Gastroesophageal sphincter (tissue), 3 donors: Measurements from ENCODE around the gene FAM177B.

ENCODE experiments used
- EP300 ChIP-seq: sonication (generic); formaldehyde crosslinking; IDR thresholded peaks from one replicate; pipeline ENCODE4 v1.6.1; 2017; ENCODE audit warnings: antibody characterized with exemption, mild to moderate bottlenecking
- POLR2A ChIP-seq, 2 donors: fragments of 450-650 bp; IDR thresholded peaks; one replicate each; pipeline ENCODE4 v1.6.1; 2017; ENCODE audit warnings: antibody characterized with exemption in 2 of 2, mild to moderate bottlenecking in 2 of 2, moderate library complexity in 1 of 2
- TF ChIP-seq, protein P1 (sequence below), 4 experiments: fragments of 200-600 bp in 2 of 4; fragments of 450-650 bp in 2 of 4; sonication (generic) in 1 of 4; IDR thresholded peaks; one replicate each; pipeline ENCODE4 v1.5.1; 2017 to 2019; ENCODE audit warnings: antibody characterized with exemption in 4 of 4, mild to moderate bottlenecking in 2 of 4, moderate library complexity in 2 of 4

DNA sequence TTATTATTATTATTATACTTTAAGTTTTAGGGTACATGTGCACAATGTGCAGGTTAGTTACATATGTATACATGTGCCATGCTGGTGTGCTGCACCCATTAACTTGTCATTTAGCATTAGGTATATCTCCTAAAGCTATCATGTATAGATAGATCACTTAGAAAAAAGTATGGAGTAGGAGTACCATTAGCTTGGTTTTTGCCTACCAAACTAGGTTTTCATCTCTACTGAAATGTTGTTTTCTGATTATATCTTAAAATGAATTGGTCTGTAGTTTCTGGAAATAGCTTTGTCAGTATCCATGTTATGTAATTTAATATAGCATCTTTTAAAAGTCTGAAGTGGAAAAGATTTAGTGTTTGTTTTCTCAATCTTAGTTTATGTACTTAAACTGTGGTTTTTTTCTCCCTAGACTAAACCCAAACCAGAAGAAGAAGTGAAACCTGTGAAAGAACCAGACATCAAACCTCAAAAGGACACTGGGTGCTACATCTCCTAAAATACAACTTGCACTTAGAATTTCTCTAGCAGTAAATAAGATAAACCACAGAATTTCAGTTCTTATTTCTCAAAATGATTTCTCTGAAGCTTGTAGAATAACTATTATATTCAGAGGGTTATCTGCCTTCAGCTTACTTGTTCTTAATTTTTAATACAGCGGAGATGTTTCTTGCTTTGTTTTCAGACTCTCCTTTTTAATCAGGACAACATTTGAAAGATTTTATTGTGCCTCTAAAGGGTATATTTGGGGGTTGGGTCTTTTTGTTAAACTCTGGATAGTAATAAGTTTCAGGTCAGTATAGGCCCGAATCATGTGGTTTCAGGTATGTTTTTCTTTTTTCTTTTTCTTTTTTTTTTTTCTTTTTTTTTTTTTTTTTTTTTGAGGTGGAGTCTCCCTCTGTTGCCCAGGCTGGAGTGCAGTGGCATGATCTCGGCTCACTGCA is 4.5 kb upstream of the FAM177B start:
- TF ChIP-seq, protein P1, sequence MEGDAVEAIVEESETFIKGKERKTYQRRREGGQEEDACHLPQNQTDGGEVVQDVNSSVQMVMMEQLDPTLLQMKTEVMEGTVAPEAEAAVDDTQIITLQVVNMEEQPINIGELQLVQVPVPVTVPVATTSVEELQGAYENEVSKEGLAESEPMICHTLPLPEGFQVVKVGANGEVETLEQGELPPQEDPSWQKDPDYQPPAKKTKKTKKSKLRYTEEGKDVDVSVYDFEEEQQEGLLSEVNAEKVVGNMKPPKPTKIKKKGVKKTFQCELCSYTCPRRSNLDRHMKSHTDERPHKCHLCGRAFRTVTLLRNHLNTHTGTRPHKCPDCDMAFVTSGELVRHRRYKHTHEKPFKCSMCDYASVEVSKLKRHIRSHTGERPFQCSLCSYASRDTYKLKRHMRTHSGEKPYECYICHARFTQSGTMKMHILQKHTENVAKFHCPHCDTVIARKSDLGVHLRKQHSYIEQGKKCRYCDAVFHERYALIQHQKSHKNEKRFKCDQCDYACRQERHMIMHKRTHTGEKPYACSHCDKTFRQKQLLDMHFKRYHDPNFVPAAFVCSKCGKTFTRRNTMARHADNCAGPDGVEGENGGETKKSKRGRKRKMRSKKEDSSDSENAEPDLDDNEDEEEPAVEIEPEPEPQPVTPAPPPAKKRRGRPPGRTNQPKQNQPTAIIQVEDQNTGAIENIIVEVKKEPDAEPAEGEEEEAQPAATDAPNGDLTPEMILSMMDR (IDR thresholded peaks at IDR 0.05) = no peak
- TF ChIP-seq POLR2A (IDR thresholded peaks at IDR 0.05) (no peak), EP300 (no peak)
